GM21360 (cell line): ENCODE results near the gene TCEA3.

Experiments
- ATAC-seq: cut with Tn5 transposase; IDR thresholded peaks from one replicate; pipeline ENCODE4 v1.9.1; 2021; ENCODE audit warnings: mild to moderate bottlenecking, moderate library complexity; ENCODE audit not compliant: unreplicated experiment

Gene TCEA3

GRCh38 chr1:23341931-23342692, 82.4 kb downstream of the TCEA3 start:
- no peak for ATAC-seq

GRCh38 chr1:23339632-23340031, 84.9 kb downstream of the TCEA3 start:
- ATAC-seq, result no peak

GRCh38 chr1:23337869-23338268, 86.7 kb downstream of the TCEA3 start:
- ATAC-seq, result no peak

- no peak for ATAC-seq
Observed at GRCh38 chr1:23331713-23332112, 92.8 kb downstream of the TCEA3 start.
